ENCODE data around the gene SETD7. TPM values are rescaled to one million over a fixed set of nuclear protein-coding genes. Genes with fewer than 3 reads are reported as not detected.

The SETD7 gene
- total RNA-seq, 1 experiment from 2014 or later: 29.6 TPM

DNA sequence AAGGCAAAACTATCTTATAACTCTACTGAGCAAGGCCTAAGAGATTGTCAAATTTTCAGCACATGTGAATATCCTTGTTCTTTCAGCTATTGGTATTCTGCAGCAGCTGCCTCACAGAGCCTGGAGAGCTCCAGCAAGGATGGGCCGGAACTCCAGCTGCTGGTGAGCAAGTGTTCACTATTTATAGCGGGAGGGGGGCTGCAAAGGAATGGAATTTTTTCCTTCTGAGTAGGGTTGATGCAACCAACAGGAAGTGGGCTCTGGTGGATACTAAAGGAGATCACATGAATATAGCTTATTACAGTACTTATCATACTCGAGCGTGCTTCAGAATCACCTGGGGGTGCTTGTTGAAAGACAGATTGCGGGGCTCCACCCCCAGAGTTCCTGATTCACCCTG, 20.2 kb upstream of the SETD7 start:
- no TSS peak for BruUV-seq (replicated peaks)
- Histone ChIP-seq H4K20me1 (ENCODE audit: low read length) (no peaks in the 10 kb centered on the region), H3K4me2 (ENCODE audit: low read length) (no peak overlapping the region), H2AFZ (ENCODE audit: low read length) (no peak overlapping the region), H3F3A (ENCODE audit: low read length, unreplicated experiment) (no peaks in the 10 kb centered on the region), H3K9me3 (ENCODE audit: low read length) (no peaks in the 10 kb centered on the region), H3K36me3 (ENCODE audit: low read depth, low read length) (no peaks in the 10 kb centered on the region), H3K27me3 (ENCODE audit: low read length) (no peaks in the 10 kb centered on the region), H3K9ac (ENCODE audit: low read length) (no peak overlapping the region), H3K4me3 (ENCODE audit: low read length) (no peak overlapping the region), H3K27ac (ENCODE audit: low read length) (no peak overlapping the region), H3K79me2 (ENCODE audit: low read length) (no peaks in the 10 kb centered on the region), H3K9me2 (replicated peaks; ENCODE audit: low read length) (no peaks in the 10 kb centered on the region), H3K4me1 (ENCODE audit: insufficient read depth, low read length) (no peaks in the 10 kb centered on the region)
- ATAC-seq: no peak
- no peak for TF ChIP-seq EZH2phosphoT487 (IDR thresholded peaks at IDR 0.05; ENCODE audit: borderline replicate concordance, low read length)
- intact Hi-C loops (cut with micrococcal nuclease): no loop called here
- no peak for DNase-seq
- CTCF ChIA-PET: no interaction called here
- POLR2A ChIA-PET (ENCODE audit: unreplicated experiment): no interaction called here

DNA sequence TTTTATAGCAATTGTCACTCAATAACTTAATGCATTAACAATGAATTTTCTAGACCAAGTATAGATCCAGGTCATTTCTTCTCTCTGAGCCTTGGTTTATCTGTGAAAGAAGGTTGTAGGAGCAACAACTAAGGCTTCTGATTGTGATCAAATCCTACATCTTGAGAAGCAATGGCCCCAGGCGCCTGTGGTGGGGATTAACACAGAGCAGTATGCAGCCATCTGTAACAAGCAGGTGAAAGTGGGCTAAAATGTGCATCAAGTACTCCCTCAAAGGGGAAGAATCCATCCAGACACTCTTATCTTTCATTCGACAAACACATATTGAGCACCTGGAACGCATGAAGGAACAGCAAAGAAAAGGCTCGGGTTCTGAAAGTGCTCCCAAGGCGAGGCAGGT, 19.1 kb upstream of the SETD7 start:
- intact Hi-C loops (cut with micrococcal nuclease): no loop called here
- ChIA-PET POLR2A (ENCODE audit: unreplicated experiment) (no interaction called here), CTCF (no interaction called here)
- no peak for DNase-seq
- H3K4me2 ChIP-seq (ENCODE audit: low read length): no peak overlapping the region
- H3K4me1 ChIP-seq (ENCODE audit: insufficient read depth, low read length): no peaks in the 10 kb centered on the region
- no peaks in the 10 kb centered on the region for H3K27me3 ChIP-seq (ENCODE audit: low read length)
- no peak overlapping the region for H3K4me3 ChIP-seq (ENCODE audit: low read length)
- TF ChIP-seq EZH2phosphoT487 (IDR thresholded peaks at IDR 0.05; ENCODE audit: borderline replicate concordance, low read length) (no peak), EZH2 (IDR thresholded peaks at IDR 0.05; ENCODE audit: low read length, unreplicated experiment) (no peak)
- TF ChIP-seq, protein P1, sequence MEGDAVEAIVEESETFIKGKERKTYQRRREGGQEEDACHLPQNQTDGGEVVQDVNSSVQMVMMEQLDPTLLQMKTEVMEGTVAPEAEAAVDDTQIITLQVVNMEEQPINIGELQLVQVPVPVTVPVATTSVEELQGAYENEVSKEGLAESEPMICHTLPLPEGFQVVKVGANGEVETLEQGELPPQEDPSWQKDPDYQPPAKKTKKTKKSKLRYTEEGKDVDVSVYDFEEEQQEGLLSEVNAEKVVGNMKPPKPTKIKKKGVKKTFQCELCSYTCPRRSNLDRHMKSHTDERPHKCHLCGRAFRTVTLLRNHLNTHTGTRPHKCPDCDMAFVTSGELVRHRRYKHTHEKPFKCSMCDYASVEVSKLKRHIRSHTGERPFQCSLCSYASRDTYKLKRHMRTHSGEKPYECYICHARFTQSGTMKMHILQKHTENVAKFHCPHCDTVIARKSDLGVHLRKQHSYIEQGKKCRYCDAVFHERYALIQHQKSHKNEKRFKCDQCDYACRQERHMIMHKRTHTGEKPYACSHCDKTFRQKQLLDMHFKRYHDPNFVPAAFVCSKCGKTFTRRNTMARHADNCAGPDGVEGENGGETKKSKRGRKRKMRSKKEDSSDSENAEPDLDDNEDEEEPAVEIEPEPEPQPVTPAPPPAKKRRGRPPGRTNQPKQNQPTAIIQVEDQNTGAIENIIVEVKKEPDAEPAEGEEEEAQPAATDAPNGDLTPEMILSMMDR (conservative IDR thresholded peaks at IDR 0.05; ENCODE audit: low read depth, low read length): no peak
- no peak overlapping the region for H3K27ac ChIP-seq (ENCODE audit: low read length)
- H3F3A ChIP-seq (ENCODE audit: low read length, unreplicated experiment): no peaks in the 10 kb centered on the region
- no peaks in the 10 kb centered on the region for H3K9me3 ChIP-seq (ENCODE audit: low read length)
- no peaks in the 10 kb centered on the region for H3K9me2 ChIP-seq (replicated peaks; ENCODE audit: low read length)
- no TSS peak for BruUV-seq (replicated peaks)
- no peaks in the 10 kb centered on the region for H3K79me2 ChIP-seq (ENCODE audit: low read length)
- no peaks in the 10 kb centered on the region for H4K20me1 ChIP-seq (ENCODE audit: low read length)
- H3K36me3 ChIP-seq (ENCODE audit: low read depth, low read length): no peaks in the 10 kb centered on the region
- no peak for ATAC-seq
- no peak overlapping the region for H2AFZ ChIP-seq (ENCODE audit: low read length)
- no peak overlapping the region for H3K9ac ChIP-seq (ENCODE audit: low read length)

DNA sequence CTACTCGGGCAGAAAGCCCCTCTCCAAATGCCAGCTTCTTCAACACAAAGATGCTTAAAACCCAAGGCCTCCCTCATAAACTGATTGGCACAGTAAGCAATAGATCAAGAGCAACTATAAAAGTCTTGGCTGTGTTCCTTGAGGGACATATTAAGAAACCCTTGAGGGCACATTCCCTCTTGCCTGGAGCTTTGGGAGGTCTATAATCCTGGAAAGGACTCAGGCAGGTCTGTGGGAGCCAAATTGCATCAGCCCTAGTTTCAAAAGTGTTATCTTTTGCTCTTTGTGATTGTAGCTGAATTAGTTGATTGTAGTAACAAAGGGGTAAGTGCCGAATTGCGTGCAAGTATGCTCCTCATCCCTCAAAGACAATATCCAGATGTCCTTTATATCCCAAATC, 18.6 kb upstream of the SETD7 start:
- intact Hi-C loops (cut with micrococcal nuclease): no loop called here
- Histone ChIP-seq H3K9me2 (replicated peaks; ENCODE audit: low read length) (no peaks in the 10 kb centered on the region), H3K9ac (ENCODE audit: low read length) (no peak overlapping the region), H3K36me3 (ENCODE audit: low read depth, low read length) (no peaks in the 10 kb centered on the region), H3K4me3 (ENCODE audit: low read length) (no peak overlapping the region), H3K9me3 (ENCODE audit: low read length) (no peaks in the 10 kb centered on the region), H3K27ac (ENCODE audit: low read length) (no peak overlapping the region), H3F3A (ENCODE audit: low read length, unreplicated experiment) (no peaks in the 10 kb centered on the region), H3K4me1 (ENCODE audit: insufficient read depth, low read length) (no peaks in the 10 kb centered on the region), H4K20me1 (ENCODE audit: low read length) (no peaks in the 10 kb centered on the region), H3K27me3 (ENCODE audit: low read length) (no peaks in the 10 kb centered on the region), H3K4me2 (ENCODE audit: low read length) (no peak overlapping the region), H3K79me2 (ENCODE audit: low read length) (no peaks in the 10 kb centered on the region), H2AFZ (ENCODE audit: low read length) (no peak overlapping the region)
- ChIA-PET POLR2A (ENCODE audit: unreplicated experiment) (no interaction called here), CTCF (no interaction called here)
- DNase-seq: no peak
- no peak for ATAC-seq
- no TSS peak for BruUV-seq (replicated peaks)
- TF ChIP-seq EZH2 (IDR thresholded peaks at IDR 0.05; ENCODE audit: low read length, unreplicated experiment) (no peak), EZH2phosphoT487 (IDR thresholded peaks at IDR 0.05; ENCODE audit: borderline replicate concordance, low read length) (no peak)
- TF ChIP-seq, protein P1 (conservative IDR thresholded peaks at IDR 0.05; ENCODE audit: low read depth, low read length): no peak

Measured in PC-3 (cell line).